HG03457 (cell line): Measurements from ENCODE around the gene GPR68.
"Not testable (repeated sequence)": the region's sequence is repeated elsewhere in the genome, so short reads cannot be mapped to it uniquely, and the experiment has no call there.

Experiments
- ATAC-seq: cut with Tn5 transposase; IDR thresholded peaks from one replicate; pipeline ENCODE4 v1.9.1; 2021; ENCODE audit warnings: moderate number of reproducible peaks; ENCODE audit not compliant: unreplicated experiment

GPR68 gene

GRCh38 chr14:91230397-91231035 lies 14.0 kb downstream of the GPR68 start:
- no peak for ATAC-seq

DNA sequence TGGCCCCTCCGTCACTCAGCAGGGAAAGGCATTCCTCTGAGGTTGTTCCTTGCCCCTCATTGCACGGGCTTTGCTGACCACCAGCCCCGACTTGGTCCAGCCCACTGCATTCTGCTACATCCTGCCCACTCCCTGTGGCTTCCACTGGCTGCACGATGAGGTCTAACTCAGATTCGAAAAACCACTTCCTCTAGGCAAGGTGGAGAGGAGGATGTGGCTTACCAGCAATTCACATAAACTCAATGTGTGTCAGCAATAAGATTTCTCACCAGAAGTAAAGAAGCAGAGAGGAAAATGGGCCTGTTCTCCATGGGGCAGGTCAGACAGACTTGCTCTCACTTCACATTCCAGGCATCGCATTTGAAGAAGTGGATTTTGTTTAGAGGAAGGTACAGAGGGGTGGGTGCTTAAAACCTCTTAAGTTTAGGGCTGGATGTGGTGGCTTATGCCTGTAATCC lies 14.7 kb downstream of the GPR68 start:
- peak; percentile 64 for ATAC-seq

DNA sequence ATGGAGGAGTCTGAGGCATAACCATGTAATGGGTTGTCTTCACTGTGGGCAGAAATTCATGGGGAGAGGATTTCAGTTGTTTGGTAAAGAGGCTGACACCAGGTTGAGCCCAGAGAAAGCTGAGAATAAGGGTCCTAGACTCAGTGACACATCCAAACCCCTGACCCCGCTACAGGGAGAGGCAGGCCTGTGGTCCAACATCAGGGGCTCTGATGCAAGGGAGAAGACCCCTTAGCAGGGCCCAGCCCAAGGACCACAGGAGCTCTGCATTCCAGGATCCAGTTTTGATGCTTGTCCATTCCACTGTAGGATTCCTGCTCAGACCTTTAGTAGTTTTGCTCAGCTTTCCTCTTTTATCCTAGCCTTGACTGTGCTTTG lies 15.5 kb downstream of the GPR68 start:
- peak; percentile 1 for ATAC-seq

- ATAC-seq = peak; percentile 85
Measured at GRCh38 chr14:91228112-91229004, 16.1 kb downstream of the GPR68 start.

DNA sequence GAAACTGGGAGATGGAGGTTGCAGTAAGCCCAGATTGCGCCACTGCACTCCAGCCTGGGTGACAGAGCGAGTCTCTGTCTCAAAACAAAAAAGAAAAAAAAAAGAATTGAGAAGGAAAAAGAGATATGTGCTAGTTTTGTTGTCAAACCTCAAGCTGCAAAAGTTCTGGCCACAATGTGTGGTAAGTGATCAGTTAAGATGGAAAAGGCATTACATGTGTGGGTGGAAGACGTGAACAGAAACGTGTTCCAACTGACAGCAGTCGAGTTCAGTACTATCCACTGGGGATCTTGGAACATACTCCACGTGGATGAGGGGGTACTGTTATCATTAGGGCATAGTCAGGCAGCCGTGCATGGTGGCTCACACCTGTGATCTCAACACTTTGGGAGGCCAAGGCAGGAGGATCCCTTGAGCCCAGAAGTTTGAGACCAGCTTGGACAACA lies 17.3 kb downstream of the GPR68 start:
- no peak for ATAC-seq

DNA sequence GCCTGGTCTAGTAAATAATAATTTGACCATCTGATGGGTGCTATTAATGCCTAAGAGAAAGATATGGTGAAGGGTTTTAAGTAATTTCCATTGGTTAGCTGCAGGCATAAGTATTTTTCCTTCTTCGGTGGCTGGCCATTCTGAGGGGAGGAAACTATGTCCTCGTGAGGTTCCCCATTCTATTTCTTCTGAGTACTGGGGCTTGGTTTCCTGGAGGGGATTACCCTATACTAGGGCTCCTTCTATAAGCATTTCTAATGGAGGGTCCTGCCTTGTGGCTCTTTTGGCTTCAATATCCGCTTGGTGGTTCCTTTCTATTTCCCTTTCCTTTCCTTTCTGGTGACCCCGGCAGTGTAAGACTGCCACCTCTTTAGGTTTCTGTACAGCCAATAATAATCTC lies 18.1 kb downstream of the GPR68 start:
- ATAC-seq = not testable (repeated sequence)

- no peak for ATAC-seq
Measured at GRCh38 chr14:91225025-91225424, 19.5 kb downstream of the GPR68 start.

GRCh38 chr14:91223028-91223783 lies 21.3 kb downstream of the GPR68 start:
- no peak for ATAC-seq

GRCh38 chr14:91221270-91221669 lies 23.2 kb downstream of the GPR68 start:
- ATAC-seq = no peak

- ATAC-seq = no peak
Measured at GRCh38 chr14:91220581-91221000, 23.9 kb downstream of the GPR68 start.

DNA sequence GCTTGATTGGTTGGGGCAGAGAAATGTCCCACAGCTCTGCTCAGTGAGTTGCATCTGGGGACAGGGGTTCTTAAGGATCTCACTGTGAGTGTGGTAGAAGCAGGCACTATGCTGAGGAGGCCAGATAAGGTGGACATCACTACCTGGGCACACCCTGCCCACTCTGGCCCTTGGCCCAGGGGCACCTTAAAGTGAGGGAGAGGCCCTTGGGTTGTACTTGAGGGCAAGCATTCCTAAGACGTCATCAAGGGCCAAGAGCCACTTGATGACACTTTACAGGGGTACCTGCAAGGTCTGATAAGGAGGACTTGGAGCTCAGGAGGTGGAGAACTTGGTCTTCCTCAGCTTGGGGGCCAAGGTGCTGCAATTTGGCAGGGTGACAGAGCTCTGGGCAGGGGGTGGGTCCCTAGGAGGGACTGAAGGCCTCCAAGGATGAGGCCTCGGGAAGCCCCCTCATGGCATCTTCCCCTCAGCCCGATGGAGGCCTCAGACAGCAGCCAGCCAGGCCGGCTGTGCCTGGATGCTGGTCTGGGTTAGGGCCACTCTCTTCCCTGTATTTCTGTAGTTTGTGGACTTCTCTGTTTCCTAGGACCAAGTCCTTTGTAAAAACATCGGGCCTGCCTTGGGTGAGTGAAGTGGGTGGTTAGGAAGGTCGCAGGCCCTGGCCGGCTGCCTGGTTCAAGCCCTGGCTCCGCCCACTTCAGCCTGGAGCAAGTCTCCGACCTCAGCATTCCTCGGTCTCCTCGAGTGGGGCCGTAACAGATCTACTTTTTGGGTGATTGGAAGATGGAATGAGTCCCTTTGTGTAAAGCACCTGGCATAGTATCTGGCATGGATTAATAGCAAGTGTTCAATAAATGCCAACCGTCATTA lies 24.8 kb downstream of the GPR68 start:
- ATAC-seq = no peak

- no peak for ATAC-seq
Measured at GRCh38 chr14:91218014-91218413, 26.5 kb downstream of the GPR68 start.

DNA sequence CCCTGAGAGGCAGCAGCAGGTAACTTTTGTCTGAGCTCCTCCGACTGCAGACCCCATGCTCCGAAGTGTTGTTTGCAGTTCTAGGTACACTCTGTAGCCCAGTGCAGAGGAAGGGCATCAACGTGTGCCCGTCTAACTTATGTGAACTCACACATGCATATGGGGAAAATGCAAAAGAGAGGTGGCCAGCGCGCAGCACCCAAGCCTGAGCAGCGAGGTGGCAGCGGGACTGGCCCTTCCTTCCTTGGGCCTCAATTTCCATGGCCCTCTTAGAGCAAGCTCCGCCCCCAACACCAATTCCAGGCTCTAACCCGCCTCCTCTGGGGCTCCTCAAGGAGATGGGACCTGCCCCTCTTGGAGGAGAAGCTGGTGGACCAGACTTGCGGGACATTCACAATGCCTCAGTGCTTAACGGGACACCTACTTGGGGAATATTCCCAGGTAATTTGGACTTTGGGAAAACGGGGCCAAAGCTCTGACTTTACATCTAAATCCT lies 27.7 kb downstream of the GPR68 start:
- no peak for ATAC-seq

GRCh38 chr14:91215381-91215780 lies 29.1 kb downstream of the GPR68 start:
- no peak for ATAC-seq

DNA sequence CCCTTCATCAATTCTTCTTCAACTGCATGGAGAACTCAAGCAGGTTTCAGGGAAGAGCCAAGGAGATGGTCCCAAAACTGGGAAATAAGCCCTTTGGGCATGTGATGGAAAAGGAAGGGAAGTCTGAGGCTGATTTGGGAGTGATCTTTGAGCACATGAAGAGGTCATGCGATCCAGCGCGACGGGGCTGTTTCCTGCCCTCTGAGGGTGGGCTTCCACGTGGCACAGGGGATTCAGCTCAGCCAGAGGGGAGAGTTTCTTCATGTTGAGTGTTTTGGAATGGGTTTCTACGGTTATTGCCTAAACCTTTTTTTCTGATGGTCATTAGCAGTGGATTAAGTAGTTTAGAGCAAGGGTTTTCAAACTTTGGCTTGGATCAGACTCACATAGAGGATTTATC lies 30.2 kb downstream of the GPR68 start:
- ATAC-seq = no peak

GRCh38 chr14:91211017-91211416 lies 33.5 kb downstream of the GPR68 start:
- ATAC-seq = no peak

DNA sequence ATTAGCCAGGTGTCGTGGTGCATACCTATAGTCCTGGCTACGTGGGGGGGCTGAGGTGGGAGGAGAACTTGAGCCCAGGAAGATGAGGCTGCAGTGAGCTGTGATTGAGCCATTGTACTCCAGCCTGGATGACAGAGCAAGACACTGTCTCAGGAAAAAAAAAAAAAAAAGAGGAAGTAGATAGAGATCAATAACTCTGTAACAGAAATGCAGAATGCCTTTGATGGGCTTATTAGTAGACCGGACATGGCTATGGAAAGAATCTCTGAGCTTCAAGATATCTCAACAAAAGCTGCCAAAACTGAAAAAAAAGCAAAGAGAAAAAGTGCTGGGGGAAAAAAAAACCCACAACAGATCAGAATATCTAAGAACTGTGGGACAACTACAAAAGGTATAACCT lies 37.5 kb downstream of the GPR68 start:
- no peak for ATAC-seq

DNA sequence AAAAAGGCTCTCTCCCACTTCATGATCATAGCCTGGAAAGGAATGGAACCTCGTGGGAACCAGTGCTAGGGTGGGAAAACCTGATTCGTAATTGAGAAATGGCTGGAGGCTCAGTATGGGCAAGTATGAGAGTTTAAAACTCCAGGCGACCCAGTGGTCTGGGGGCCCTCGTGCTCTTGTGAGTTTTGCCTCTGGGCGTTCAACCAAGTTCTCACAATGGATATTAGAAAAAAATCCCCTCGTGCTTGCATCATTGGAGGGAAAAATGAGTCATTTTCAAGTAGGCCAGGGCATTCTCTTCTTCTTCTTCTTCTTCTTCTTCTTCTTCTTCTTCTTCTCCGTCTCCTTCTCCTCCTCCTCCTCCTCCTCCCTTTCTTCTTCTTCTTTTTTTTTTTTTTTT lies 39.0 kb downstream of the GPR68 start:
- no peak for ATAC-seq

- no peak for ATAC-seq
Measured at GRCh38 chr14:91204657-91205056, 39.8 kb downstream of the GPR68 start.

- ATAC-seq = no peak
Measured at GRCh38 chr14:91202234-91202974, 42.1 kb downstream of the GPR68 start.
